Kidney (tissue), 14 donors: ENCODE data around the gene C22orf15. TPM values are rescaled to one million over a fixed set of nuclear protein-coding genes. Genes with fewer than 3 reads are reported as not detected.
"Not testable (repeated sequence)": the region's sequence is repeated elsewhere in the genome, so short reads cannot be mapped to it uniquely, and the experiment has no call there.

Experiments
- DNase-seq, 5 donors: peaks; one replicate each; pipeline ENCODE4 v3.0.0-alpha.2; 2013 to 2020
- FAIRE-seq: peaks from 2 replicates; lab custom pipeline; 2012; peaks lifted over from hg19 to GRCh38; lab: Jason Lieb, UNC
- H3K27ac ChIP-seq, 2 donors: one replicate each; pipeline ENCODE4 v1.7.0; 2013; ENCODE audit warnings: low read depth in 2 of 2, low read length in 2 of 2, inconsistent platforms in 1 of 2
- H3K27me3 ChIP-seq: one replicate; pipeline ENCODE4 v1.7.1; 2013; ENCODE audit warnings: low read length, inconsistent platforms; ENCODE audit not compliant: control insufficient read depth, insufficient read depth
- H3K36me3 ChIP-seq, 3 donors: one replicate each; pipeline versions ENCODE4 v1.7.0 to v1.7.1; 2013; ENCODE audit warnings: low read length in 3 of 3, control low read depth in 1 of 3, inconsistent platforms in 1 of 3; ENCODE audit not compliant: insufficient read depth in 3 of 3, control insufficient read depth in 2 of 3
- H3K4me1 ChIP-seq, 3 donors: one replicate each; pipeline versions ENCODE4 v1.7.0 to v1.7.1; 2013; ENCODE audit warnings: low read length in 3 of 3, inconsistent platforms in 1 of 3, low read depth in 1 of 3; ENCODE audit not compliant: control insufficient read depth in 2 of 3, insufficient read depth in 2 of 3
- H3K4me3 ChIP-seq, 3 donors: one replicate each; pipeline versions ENCODE4 v1.7.0 to v1.8.1; 2013; ENCODE audit warnings: low read length in 3 of 3, control low read depth in 1 of 3, inconsistent platforms in 1 of 3
- H3K9ac ChIP-seq, 3 donors: one replicate each; pipeline versions ENCODE4 v1.7.0 to v1.7.1; 2013; ENCODE audit warnings: low read length in 3 of 3, control low read depth in 1 of 3, inconsistent platforms in 1 of 3
- H3K9me3 ChIP-seq, 3 donors: one replicate each; pipeline versions ENCODE4 v1.7.0 to v1.7.1; 2013; ENCODE audit warnings: low read length in 3 of 3, control low read depth in 1 of 3, inconsistent platforms in 1 of 3; ENCODE audit not compliant: control insufficient read depth in 2 of 3, insufficient read depth in 1 of 3
- intact Hi-C: fragments of 100-400 bp; cut with DNase I; formaldehyde crosslinking; loops from one replicate; pipeline ENCODE4 v1.11.1; 2022
- polyA plus RNA-seq: library from polyadenylated mRNA; stranded (reverse); fragments of 350-450 nt; fragmentation: Illumina TruSeq; extraction: RNeasy Lipid Tissue Mini Kit (QIAGEN cat#74804); gene quantifications from one replicate; pipeline ENCODE4 v1.2.3, GENCODE V29; 2014; ENCODE audit warnings: low read depth, low replicate concordance; ENCODE audit not compliant: insufficient read depth
- total RNA-seq: library from RNA; stranded (reverse); fragmentation: NEBNext Ultra II Directional; extraction: Animal tissue kit (Norgen Biotek cat#: 25700); gene quantifications from one replicate; pipeline ENCODE4 v1.2.1, GENCODE V29; 2021
- TF ChIP-seq, protein P1 (sequence below): IDR thresholded peaks from 3 replicates; pipeline ENCODE4 v1.5.1; 2012; ENCODE audit warnings: mild to moderate bottlenecking, moderate library complexity, borderline replicate concordance; ENCODE audit not compliant: insufficient read depth; ENCODE audit errors: extremely low read depth
- donor health status: control.
- donor health status: control.
- donor health status: control.
- donor health status: control.
- donor health status: control.
- donor health status: DM: yes; HTN: yes; CAD: no.
- donor health status: Normal renal cell carcinoma (clear cell type).

Gene C22orf15
- total and polyA plus RNA-seq, 2 donors from 2014 or later = not detected

DNA sequence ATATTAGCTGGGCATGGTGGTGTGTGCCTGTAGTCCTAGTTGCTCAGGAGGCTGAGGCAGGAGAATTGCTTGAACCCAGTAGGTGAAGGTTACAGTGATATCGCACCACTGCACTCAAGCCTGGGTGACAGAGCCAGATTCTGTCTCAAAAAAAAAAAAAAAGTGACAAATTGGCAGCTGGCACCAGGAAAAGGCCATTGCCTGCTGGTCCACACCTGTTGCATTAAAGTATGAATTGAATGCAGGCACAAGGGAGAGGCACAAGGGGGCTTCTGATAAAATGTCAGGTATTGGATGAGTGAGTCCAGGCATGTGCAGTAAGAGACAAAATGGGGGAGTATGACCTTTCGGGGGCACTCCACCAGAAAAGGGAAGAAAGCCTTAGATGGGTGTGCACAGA, 40.1 kb upstream of the C22orf15 start:
- Histone ChIP-seq H3K4me3 (no peak overlapping the region), H3K9me3 (no peaks in the 10 kb centered on the region), H3K27ac (no peak overlapping the region), H3K36me3 (no peaks in the 10 kb centered on the region), H3K4me1 (no peaks in the 10 kb centered on the region), H3K27me3 (no peaks in the 10 kb centered on the region), H3K9ac (no peak overlapping the region)
- no peak for DNase-seq
- TF ChIP-seq, protein P1, sequence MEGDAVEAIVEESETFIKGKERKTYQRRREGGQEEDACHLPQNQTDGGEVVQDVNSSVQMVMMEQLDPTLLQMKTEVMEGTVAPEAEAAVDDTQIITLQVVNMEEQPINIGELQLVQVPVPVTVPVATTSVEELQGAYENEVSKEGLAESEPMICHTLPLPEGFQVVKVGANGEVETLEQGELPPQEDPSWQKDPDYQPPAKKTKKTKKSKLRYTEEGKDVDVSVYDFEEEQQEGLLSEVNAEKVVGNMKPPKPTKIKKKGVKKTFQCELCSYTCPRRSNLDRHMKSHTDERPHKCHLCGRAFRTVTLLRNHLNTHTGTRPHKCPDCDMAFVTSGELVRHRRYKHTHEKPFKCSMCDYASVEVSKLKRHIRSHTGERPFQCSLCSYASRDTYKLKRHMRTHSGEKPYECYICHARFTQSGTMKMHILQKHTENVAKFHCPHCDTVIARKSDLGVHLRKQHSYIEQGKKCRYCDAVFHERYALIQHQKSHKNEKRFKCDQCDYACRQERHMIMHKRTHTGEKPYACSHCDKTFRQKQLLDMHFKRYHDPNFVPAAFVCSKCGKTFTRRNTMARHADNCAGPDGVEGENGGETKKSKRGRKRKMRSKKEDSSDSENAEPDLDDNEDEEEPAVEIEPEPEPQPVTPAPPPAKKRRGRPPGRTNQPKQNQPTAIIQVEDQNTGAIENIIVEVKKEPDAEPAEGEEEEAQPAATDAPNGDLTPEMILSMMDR = no peak
- intact Hi-C loops = no loop called here
- FAIRE-seq = no peak

DNA sequence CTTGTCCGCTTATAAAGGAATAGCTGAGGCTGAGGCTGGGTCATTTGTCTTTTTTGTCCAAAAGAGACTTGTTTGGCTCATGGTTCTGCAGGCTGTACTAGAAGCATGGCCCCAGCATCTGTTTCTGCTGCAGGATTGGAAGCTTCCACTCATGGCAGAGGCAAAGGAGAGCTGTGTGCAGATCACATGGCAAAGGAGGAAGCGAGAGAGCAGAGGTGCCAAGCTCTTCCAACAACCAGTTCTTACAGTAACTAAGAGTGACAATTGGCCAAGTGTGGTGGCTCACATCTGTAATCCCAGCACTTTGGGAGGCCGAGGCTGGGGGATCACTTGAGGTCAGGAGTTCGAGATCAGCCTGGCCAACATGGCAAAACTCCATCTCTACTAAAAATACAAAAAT, 34.7 kb upstream of the C22orf15 start:
- H3K36me3 ChIP-seq, H3K27me3 ChIP-seq, H3K9ac ChIP-seq, H3K4me3 ChIP-seq, H3K9me3 ChIP-seq, H3K4me1 ChIP-seq, FAIRE-seq, H3K27ac ChIP-seq, intact Hi-C loops: not testable (repeated sequence)
- peak in 1 of 5 donors; percentile 10 for DNase-seq

DNA sequence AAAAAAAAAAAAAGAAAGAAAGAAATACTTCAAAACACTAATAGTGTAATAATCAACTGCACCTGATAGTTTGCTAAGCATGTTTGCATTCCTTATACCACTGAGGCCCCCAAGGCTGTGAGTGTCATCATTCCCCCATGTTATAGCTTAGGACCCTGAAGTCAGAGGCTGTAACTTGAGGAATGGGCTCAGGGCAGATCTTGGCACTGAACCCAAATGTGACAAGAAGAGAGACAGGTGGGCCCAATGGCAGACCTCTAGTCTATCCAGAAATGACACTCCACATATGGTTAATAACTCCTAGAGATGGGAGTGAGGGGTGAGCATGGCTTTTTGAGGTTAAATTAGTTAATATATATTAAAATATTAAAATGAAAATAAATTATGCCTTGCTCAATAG, 25.1 kb upstream of the C22orf15 start:
- no peaks in the 10 kb centered on the region for H3K4me1 ChIP-seq
- no peaks in the 10 kb centered on the region for H3K27me3 ChIP-seq
- no peak overlapping the region for H3K9ac ChIP-seq
- FAIRE-seq (no peak), DNase-seq (no peak)
- peaks cover 0 to 5% (median 0%) of the 10 kb centered on the region in 3 donors for H3K36me3 ChIP-seq
- H3K4me3 ChIP-seq = no peak overlapping the region
- H3K9me3 ChIP-seq = no peaks in the 10 kb centered on the region
- H3K27ac ChIP-seq = no peak overlapping the region
- TF ChIP-seq, protein P1 = no peak
- intact Hi-C loops = no loop called here

DNA sequence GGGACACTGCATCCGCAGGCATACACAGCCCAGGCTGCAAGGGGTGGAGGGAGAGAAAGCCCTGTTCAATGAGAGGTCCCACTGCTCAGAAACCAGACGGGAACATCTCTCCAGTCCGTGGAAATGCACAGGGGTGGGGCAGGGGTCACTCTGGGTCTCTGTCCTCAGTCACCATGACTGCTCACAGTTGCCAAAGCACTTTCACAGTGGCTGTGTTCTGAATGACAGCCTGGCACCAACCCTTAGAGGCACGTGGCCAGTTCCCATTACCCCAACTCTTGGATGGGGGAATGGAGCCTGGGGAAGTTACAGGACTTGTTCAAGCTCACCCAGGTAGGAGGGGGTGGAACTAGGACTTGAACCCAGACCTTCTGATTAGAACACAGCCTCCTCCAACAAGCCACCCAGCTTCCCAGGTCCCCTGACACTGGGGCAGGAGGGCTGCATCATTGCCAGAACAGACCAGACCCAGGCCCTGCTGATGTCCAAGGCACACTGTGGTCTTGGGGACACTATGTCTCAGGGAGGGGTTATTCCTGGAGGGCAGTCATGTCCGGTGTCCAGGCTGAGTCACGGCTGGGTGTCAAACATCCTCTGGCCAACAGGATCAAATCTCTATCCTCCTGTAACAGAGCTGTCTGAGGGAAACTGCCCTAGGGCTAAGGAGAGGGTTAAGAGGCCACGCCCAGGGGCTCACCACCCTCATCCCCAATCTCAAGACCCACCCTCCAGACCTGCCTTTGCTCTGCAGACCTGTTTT, 20.1 kb upstream of the C22orf15 start:
- Histone ChIP-seq H3K9ac (no peak overlapping the region), H3K27me3 (no peaks in the 10 kb centered on the region), H3K4me3 (no peak overlapping the region), H3K4me1 (no peaks in the 10 kb centered on the region), H3K27ac (no peak overlapping the region), H3K9me3 (no peaks in the 10 kb centered on the region), H3K36me3 (peaks cover 0 to 17% (median 15%) of the 10 kb centered on the region in 3 donors)
- DNase-seq (no peak), FAIRE-seq (no peak)
- intact Hi-C loops = no loop called here
- TF ChIP-seq, protein P1 = no peak
